Measurements from ENCODE around the gene PCSK6.

PCSK6 gene

DNA sequence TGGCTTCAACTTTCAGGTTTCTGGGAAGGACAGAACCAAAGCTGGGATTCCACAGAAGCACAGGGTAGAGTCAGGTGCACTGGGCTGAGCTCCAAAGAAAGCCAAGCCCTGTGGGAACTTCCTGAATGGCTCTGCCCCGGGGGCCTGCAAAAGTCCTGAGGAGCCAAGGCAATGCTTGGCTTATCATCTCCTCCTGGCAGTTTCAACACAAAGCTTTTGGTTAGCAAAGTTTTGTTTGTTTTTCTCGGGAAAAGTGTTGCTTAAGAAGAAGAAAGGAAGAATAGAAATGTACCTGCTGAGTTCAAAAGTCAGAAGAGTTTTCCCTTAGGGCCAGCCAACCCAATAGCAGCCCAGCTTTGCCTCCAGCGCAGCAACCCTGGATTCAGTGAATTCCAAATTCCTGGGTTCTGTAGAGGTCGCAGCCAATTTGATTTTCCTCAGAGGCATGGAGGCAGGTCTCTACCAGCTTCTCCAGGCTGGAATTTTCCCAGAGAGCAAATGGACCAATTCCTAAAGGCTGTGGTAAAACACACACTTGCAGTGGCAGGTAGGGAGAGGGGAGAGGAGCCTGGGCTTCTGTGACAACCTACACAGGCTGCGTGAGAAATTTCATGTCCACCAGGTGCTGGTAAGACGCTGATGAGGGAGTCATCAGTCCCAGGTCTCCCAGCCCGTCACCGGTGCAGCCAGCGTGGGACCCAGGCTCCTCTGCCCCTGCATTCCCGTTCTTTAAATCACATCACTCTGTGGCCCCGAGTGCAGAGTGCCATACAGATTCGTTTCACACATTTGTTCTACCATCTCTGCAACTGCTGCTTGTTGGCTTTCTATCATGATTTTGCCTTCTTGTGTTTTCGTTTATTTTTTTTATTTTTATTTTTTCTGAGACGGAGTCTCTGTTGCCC is 140.2 kb downstream of the PCSK6 start:
- no peak for DNase-seq

DNA sequence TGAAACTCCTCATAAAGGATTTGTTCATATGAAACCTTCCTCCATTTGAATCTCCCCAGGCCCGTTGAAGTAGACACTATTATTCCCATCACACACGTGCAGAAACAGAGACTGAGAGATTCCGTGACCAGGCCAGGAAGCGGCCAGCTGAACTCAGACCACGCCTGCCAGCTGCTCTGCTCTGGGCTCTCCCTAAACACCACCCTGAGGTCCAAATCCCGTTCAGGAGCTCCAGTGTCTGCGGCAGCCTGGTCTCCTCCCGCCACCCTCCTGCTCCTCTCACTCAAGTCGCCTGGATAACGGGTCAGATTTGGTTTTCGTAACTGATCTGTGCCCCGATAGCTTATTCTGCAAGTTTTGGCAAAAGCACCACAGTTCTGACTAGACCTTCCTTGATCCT is 140.9 kb downstream of the PCSK6 start:
- DNase-seq = no peak

DNA sequence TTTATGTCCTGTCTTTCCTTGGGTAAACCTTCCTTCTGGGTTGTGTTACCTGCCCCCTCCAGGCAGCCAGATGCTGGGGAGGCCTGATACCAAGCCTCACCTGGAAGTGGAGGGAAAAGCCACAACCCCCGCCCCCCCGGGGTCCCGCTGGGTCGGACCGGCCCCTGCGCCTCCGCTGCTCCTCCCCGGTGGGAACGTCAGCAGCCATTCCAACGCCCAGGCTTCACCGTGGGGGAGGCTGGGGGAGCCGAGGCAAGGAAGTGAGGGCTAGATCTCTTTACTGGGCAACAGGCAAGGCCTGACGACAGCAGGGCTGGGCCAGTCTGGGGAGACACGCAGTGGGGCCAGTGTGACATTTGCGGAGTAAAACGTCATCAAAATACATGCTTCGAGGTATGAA is 141.5 kb downstream of the PCSK6 start:
- DNase-seq = no peak

DNA sequence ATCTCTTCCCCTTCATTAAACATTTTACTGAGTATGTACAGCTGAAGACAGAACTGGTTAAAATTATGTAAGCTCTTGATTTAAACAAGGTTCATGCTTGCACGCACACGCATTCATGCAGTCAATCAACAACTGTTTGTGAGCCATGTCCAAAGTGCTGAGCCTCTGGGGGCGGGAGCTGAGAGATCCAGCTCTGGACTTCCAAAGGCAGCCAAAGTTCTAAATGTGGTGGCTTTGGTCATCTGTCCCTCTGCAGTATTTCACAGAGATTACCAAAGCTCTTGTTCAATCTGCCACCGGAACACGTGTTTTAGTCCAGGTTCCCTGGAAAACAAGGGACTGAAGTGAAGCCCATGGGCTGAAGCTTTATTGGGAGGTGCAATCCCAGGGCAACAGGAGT is 142.1 kb downstream of the PCSK6 start:
- no peak for DNase-seq

DNA sequence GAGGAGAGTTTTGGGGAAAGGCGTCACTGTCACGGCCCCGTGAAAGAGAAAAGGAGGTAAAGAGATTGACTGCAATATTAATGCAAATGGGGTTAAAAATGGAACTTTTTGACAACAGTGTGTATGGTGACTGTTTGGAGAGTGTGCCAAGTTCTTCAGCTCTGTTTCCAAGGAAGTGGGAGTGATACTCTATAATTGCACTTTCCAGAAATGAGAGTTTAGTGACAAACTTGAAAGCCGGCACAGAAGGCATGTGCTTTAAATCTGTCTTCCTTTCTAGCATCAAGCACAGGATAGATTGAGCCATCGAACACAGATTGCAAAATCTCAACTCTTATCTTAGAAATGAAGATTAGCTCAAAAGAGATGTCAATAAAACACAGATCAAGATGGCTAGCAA is 142.6 kb downstream of the PCSK6 start:
- no peak for DNase-seq

DNA sequence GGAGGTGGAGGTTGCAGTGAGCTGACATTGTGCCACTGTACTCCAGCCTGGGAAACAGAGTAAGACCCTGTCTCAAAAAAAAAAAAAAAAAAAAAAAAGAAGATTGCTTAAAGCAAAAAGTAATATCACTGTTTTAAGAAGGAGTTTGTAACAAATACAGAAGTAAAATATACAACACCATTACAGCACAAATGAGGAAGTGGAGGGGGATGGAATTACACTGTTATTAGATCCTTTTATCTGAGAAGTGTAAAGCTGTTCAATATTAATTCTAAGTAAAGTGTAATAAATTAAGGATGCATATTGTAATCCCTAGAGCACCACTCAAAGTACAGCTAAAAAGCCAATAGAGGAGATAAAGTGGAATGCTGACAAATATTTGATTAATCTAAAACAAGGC is 147.5 kb downstream of the PCSK6 start:
- DNase-seq = no peak

DNA sequence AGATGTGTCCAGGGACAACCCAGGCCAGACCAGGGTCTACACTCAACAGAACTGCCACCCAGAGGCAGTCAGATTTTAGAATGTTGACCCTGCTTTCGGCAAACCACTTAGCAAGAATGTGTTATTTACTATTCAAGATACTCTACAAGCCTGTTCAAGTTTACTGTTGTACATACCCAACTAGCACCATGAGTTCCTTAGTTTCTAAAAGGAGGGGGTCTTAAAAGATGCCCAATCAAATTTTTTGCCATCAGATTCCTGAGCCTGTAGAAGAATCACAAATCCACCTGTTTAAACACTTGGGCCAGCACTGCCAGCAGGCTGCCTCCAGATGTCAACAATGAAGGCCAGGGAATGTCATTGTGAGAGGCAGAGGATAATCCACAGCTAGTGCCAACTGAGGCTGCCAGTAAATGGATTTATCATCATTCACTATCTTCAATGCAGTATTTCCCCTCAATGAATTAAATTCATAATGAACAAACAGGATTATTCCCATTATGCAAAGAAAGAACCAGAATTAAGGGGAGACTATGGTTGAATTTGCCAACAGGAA is 150.9 kb downstream of the PCSK6 start:
- no peak for DNase-seq

DNA sequence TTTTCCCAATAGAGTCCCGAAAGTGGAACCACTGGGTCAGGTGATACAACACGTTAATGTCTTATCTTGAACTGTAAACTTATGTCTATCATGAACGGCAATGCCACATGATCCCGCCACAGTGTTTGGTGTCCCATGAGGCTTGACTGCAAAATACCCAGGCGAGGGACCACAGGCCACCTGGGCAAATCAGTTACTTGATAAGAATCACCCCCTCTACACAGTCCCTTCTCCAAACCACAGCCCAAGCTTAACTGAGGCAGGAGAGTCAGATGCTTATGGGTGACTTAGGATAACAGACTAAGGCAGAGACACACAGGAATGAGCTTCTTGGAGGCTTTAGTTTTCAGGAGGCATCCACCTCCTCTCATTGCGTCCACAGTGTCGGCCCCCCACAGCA is 151.5 kb downstream of the PCSK6 start:
- DNase-seq = no peak

DNA sequence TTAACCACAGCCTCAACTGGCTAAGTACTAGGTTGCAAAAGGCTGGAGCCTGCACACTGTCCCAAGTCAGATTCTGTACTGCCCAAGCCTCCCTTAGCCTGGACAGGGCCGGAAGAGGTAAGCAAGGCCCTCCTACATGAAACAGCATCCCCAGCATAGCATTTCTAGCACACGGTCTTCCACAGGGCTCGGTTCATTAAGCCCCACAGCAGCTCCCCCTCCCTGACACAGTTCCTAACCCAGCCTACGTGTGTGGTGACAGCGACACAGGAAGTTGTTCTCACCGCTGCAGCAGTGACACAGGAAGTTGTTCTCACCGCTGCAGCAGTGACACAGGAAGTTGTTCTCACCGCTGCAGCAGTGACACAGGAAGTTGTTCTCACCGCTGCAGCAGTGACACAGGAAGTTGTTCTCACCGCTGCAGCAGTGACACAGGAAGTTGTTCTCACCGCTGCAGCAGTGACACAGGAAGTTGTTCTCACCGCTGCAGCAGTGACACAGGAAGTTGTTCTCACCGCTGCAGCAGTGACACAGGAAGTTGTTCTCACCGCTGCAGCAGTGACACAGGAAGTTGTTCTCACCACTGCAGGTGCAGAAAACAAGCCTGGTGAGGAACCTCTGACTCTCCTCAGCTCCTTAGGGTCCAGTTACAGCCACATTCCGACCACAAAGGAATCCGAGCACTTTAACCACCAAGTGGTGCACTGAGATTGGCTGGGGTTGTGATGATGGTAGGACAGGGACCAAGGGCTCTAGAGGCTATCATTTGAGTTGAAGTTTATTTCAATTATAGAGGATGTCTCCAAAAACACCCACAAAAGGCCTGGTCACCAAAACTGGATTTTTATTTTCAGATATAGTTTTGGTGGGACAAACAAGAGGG is 155.4 kb downstream of the PCSK6 start:
- peak; percentile 69 to 74 for DNase-seq

DNA sequence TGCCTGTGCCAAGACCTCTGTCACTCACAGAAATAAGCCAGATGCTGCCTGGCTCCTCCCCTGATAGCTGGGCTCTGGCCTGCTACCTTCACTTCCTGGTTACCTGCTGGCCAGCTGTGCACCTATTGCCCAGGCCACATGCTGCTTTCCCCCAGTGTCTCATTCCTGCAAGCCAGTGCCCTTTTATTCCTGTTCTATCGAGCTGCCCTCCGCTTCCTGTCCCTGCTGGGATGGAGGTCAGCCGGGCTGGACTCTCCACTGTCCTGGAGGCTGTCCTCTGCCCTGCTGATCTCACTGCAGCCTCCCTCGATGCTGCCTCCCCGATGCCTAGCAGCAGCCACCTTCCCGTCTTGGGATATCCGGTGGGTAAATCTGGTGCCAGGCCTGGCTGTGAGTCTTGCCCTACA is 157.4 kb downstream of the PCSK6 start:
- no peak for DNase-seq

DNA sequence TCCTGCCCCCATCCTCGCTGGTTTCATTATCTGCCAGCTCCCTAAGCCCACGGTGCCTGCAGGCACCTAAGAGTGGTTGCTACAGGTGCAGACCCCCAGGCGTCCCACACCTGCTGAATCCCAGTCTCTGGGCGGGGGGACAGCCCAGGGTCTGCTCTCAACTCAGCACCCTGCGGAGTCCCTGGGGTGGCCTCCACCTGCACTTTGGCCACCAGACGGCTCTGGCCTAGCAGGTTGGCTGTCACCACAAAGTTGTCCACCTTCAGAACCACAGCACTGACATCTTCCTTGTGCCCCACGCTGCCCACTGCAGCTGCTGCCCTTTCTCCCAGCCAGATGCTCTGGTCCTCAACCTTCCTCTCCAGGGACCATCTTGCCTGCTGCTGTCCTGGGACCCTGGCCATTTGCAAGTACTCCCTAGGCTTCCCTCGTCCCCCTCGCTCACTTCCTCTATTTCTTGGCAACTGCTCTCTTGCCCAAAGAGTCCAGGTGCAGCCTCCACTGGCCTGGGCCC is 159.6 kb downstream of the PCSK6 start:
- no peak for DNase-seq

DNA sequence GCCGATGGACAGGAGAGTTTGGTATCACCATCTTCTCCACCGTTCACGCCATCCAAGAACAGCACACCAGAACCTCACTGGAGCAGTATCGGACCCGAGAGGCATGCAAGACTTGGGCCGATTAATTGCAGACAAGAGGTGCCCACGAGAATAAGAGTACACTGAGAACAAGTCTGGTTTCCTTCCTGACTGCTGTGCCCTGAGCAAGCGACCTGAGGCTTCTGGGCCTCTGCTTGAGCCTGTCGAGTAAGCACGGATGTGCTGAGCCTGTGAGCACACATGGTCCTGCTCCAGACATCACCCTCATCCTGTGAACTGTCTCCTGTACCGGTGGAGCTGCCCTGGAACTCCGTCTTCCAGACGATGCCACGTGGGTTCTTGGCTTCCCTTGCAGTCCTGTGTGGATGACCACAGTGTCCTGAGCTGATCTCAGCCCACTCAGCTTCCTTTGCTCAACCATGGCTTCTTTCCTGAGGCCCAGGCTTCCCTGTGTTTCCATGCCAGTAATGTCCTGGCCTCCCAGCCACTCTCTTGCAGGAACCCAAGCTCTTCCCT is 160.1 kb downstream of the PCSK6 start:
- no peak for DNase-seq

DNA sequence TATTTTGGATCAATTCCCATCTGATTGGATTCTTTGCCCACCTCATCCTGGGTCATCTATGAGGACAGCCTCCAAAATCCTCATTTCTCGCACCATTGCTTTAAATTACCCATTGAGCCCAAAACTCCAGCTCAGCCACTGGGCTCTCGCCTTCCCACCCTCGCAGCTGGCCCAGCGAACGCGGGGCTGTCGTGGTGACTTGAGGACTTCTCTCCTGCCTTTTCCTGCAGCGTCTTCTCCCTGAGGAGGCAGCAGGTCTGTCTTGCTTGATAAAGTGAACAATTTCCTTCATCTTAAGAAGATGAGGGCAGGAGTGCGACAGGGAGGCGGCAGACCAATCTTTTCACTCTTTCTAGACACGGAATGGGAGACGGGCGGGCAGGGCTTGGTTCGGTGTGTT is 161.5 kb downstream of the PCSK6 start:
- DNase-seq = no peak

DNA sequence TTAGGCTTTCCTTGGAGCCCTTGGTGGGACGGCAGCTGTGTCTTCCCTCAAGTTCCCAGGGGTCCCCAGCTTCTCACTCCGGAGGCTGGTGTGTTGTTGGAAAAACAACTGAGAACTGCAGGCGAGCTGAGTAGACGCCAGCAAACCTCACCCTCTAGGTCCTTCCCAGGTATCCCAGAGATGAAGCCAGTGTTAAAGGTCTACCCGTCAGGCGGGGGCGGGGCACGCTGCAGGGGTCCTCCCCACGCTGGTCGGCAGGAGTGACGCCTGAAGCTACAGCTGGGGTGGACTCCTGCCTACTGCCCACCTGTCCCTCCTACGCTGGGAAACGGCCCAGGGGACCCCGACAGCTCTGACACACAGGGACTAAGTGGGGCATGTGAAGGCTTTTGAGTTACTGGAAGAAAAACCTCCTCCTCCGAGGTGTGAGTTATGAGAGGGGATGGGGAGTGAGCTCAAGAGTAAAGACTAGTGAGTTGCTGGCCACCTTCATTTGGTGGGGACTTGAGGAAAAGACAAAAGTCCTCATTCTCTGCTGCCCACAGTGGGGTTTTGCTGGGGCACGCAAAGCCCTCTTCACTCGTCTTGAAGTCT is 162.3 kb downstream of the PCSK6 start:
- no peak for DNase-seq

DNA sequence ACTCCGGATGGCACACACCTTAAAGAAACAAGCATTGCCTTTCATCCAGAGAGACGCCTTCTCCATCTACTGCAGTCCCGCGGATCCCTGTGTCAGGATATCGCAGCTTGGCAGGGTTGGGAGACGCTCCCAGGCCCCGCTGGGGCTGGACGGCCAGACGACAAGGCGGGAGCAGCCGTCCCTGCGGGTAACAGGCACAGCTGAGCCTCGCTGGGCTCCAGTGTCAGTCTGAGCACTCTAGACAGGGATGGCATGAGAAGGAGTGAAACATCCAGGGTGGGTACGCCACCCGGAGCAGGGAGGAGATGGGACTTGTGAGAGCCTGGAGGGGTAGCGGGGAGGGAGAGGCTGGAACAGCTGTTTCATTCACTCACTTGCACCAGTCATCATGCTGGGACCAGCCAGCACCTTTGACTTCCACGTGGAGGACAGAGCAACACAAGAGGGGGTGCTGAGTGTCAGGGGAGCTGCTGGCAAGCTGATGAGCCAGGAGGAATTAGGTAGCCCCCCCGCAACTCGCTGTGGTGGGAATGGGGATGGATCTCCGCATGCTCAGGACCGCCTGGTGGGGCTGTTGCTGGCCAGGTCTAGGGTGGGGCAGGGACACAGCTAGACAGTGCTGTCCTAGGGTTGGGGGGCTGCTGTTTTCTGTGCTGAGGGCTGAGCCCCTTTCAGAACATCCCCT is 162.9 kb downstream of the PCSK6 start:
- DNase-seq = no peak

DNA sequence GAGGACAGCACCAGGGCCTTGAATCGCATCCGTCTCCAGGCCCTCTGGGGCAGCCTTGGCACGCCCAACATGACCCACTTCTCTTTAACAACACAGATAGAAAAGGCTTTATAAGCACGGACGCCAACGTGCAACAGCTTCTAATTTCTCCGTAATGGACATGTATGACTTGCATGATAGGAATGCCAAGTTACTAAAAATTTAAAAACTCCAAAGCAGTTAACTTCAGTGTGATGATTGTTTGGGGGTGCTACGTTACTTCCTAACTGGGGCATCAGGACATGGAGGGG is 163.5 kb downstream of the PCSK6 start:
- DNase-seq = no peak

DNA sequence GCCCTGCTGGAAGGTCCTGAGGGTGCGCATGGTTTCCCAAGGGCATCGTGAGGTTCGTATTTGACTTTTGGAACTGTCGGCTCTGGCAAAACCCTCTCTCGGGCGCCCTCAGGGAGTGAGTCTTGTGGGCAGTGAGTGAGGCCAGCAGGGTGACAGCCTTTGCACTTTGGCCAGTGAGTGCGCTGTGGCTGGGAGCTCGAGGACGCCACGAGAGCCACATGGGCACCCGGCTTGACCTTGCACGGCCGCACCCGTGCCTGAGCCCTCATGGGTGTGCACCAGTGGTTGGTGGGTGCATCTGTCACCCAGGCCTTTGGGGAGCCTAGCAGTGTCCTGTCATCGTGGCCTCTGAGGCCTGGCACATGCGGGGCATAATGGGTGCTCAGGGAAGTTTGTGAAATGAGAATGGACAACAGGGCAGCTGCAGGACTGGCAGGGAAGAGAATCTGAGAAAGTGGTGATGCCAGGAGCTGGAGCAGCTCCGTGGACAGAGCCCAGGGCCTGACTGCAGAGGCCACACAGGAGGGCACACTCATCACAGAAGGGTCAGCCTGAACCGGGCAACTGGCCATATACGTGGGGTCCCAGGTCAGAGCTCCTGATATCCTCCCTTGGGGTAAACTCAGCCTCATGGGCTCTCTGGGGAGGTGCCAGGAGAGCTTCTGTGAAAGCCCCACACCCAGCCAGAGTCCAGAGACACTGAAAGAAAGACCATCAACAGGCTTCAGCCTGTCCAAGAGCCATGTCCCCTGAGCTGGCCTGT is 164.1 kb downstream of the PCSK6 start:
- DNase-seq = no peak

DNA sequence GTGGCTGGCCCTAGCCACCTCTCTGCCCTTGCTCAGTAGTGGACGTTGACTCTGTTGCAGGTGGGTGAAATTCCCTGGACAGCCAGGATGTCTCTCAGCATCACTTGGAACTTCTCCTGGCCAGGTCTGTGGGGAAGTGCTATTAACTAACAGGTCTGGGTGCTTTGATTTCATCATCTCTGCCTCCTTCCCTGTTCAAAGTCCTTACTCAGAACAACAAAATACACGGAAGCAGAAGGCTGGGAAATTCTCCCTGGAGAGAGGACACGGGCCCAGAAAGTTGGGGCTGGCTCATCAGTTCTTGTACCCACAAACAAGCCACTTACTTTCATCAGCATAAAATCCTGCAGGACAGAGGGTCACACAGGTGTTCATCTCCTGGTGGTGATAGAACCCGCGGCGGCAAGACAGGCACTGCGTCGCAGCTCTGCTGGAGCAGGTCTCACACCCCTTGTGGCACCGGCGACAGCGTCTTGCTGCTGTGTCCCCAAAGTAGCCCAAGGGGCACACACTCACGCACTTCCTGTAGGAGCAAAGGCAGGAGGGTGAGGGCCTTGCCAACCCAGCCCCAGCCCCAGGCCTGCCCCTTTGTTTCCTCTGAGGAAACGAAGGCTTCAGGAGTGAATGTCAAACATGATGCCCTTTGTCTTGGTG is 164.9 kb downstream of the PCSK6 start:
- DNase-seq = no peak

DNA sequence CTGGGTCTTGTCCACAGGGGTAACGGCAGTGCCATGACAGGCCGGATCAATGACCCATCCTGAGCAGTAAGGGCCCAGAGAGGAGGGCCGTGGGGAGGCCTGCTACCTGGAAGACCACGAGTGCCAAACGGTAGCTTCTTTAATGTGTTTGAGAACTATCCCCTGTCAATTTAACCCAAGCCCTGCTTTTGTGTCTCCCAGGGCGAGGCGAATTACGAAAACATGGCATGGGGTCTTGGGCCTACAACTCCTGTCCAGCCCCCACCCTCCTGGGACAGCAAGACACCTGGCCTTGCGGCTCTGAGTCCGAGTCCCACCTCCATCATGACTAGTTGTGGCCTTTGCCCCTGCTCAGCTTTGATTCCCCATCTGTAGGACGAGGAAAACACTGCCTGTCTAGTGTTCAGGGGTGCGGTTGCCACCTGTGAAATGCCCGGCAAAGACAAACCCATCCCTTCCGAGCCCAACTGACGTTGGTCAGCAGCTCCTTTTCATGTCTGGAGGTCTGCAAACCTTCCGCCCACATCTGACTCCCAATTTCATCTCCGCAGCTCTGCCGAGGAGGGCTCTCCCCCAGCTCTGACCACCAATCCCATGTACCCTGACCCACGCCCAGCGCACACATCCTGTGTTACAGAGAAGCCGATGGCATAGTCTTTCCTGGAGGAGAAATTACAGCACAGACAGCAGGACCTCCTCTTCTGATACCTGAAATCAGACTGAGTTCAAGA is 165.5 kb downstream of the PCSK6 start:
- no peak for DNase-seq

DNA sequence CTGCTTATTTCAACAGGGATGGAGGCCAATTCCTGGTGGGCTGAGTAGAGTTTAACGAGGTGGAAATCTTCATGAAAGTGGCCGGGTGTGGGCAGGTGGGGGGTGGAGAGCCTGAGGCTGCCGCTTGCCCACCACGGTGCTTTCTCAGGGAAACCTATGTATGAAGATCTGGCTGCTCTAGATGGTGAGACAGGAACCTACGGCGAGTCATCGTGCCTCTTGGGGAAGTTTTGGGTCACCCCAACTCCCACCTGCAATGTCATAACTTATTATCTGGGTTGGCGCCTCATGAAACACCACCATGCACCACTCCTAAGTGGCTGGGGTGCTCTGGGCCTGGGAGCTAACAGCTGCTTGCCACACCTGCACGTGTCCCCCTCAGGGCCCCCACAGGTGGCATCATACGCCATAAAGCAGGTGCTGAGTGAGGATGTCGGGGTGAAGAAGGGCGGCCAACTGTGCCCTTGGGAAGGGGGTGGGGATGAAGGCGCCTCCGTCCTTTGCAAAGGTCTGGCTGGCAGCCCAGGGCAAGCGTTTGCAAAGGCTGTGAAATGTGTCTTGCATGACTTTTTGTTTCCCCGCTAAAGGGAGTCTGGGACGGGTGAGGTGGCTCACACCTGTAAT is 166.5 kb downstream of the PCSK6 start:
- no peak for DNase-seq
